Stimulated activated CD4-positive, alpha-beta T cell treated with anti-CD3 and anti-CD28 coated beads, Interleukin-12 subunit alpha, Interleukin-12 subunit beta, amount 100 ng/mL, for 24 hours (primary cell): ENCODE results near the gene AIG1.

ENCODE experiments used
- DNase-seq, 2 experiments: peaks; one replicate each; pipeline ENCODE4 v3.0.0-alpha.2; 2020; ENCODE audit warnings: low read depth in 2 of 2

The AIG1 gene

GRCh38 chr6:143363299-143363698, 302.6 kb downstream of the AIG1 start:
- no peak for DNase-seq

GRCh38 chr6:143368426-143368825, 307.7 kb downstream of the AIG1 start:
- DNase-seq, result no peak

- DNase-seq, result no peak
These were observed 309.3 kb downstream of the AIG1 start for GRCh38 chr6:143369971-143370370.

- no peak for DNase-seq
These were observed 310.2 kb downstream of the AIG1 start for GRCh38 chr6:143370812-143371370.

- DNase-seq, result no peak
These were observed 311.7 kb downstream of the AIG1 start for GRCh38 chr6:143372199-143372882.

- no peak for DNase-seq
These were observed 313.3 kb downstream of the AIG1 start for GRCh38 chr6:143374014-143374413.

GRCh38 chr6:143375022-143375585, 314.4 kb downstream of the AIG1 start:
- no peak for DNase-seq

- DNase-seq, result no peak
These were observed 315.7 kb downstream of the AIG1 start for GRCh38 chr6:143376375-143376774.

GRCh38 chr6:143376861-143377260, 316.2 kb downstream of the AIG1 start:
- no peak for DNase-seq

GRCh38 chr6:143385636-143386035, 324.9 kb downstream of the AIG1 start:
- DNase-seq, result no peak

GRCh38 chr6:143390278-143390677, 329.6 kb downstream of the AIG1 start:
- DNase-seq, result no peak
